Iris pigment epithelial cell (primary cell): ENCODE data around the gene DBN1.

Source experiments
- DNase-seq: peaks from one replicate; pipeline ENCODE4 v3.0.0-alpha.2; 2011; ENCODE audit warnings: low read depth

The DBN1 gene

DNA sequence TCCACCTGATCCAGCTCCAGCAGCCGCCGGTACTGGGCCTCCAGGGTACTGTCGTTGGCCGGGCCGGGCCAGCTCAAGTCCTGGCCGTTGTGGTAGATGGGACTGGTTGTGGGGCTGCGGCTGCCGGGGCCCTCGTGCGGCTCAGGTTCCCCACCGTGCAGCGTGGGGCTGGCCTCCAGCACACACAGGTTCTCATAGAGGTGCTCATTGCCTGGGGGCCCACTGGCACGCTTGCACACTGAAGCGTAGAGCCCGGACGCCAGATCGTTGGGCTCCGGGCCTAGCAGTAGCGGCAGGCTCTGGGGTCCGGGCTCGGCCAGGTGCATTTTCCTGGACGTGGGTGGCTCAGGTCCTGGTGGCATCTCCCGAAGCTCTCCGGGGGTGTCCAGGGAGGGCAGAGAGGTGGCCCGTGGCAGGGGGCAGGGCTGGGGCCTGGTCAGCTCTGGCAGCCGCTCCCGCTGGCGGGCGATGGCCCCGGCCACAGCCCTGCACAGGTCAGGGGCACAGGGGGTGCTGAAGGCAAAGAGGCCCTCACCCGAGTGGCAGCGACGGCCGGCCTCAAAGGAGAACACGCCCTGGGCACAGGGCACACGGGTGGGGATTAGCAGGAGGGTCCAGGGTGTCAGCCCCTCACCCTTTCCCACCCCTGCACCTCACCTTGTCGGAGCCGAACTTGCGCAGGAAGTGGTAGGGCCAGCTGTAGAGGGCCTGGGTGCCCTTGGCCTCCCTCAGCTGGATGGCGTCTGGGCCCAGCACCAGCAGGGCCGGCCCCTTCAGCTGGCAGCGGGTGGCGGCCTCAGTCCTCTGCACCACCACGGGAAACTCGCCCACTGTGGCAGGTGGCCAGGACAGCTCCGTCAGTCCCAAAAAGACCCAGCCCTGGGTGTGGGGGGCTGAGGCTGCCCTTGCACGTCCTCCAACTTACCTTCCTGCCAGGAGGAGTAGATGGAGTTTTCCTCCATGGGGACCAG is 30.9 kb upstream of the DBN1 start:
- DNase-seq, result no peak

DNA sequence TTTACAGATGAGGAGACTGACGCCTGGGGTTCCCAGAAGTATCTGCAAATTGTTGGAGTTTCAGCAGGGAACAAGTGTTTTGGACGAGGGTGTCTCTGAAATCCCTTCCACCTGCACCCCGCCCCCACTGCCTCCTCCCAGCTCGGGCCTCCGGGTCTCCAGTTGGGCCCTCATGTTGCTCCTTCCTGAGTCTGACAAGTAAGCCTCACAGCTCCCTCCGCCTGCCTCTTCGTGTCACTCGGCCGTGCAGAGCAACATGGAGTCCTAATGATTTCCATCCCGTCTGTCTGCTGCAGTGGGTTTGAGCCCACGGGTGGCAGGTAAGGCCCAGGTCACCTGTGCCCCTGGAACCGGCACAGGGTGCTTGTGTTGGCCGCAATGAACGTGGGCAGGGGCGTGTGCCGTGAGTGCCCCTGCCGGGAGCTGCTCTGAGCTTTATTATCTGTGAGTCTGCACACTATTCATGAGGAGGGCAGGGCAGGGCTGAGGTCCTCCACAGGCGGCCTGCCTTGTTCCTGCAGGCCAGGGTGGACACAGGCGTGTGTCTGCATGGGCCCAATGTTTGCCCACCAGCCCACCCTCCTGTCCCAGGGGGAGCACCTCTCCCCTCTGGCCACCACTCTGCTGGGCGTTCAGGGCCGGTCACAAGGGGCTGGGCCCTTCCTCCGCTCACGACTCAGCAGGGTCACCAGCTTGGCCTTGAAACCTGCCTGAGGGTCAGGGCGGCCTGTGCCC is 30.1 kb upstream of the DBN1 start:
- no peak for DNase-seq

DNA sequence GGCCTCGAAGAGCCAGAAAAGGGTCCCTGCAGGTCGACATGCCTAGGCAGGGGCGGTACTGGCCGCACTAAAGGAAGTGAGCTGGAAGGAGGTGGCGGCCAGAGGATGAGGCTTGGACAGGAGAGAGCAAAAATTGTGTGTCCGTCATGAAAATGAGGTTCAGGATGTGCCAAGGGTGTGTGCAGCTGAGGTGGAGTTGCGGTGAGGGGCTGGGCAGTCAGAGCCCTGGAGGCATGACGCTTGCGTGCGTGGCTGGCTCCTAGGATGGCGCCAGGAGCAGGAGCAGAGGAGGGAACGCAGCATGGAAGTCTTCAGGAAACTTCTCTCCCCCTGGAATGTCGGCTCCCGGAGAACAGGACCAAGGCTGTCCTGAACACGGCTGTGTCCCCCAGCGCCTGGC is 29.5 kb upstream of the DBN1 start:
- DNase-seq, result no peak

DNA sequence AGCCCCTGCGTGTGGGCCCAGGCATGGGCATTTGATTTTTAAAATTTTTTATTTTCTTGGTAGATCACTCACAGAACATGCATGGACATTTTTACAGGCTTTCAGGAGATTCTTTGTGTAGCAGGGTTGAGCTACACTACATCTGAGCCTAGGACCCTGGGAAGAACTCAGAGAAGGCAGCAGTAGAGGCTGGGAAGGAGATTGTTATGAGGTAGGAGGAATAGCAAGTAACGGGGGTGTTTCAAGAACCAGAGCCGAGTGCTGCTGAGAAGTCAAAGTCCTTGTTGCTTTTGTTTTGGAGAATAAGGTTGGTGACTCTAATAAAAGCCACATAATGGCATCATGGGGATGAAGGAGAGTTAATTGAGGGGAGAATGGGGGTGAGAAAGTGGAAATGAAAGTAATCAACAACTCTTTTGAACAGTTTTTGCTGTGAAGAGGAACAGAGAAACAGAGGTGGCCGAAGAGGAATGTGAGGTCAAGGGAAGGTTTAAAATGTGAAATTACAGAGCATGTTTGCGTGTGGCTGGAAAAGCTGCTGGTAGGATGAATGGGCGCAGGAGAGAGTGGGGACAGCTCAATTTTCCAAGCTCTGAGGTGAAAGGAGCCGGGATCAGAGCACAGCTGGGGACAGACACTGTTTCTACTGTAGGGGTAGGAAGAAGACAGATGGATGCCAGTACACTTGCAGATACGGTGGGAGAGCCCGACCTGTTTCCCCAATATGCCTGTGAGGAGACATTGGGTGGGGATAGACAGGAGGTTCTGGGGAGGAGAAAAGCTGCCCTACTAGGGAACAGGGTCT is 28.6 kb upstream of the DBN1 start:
- DNase-seq, result no peak

- DNase-seq, result peak; percentile 81
Measured at GRCh38 chr5:177500685-177501522, 27.5 kb upstream of the DBN1 start.

- no peak for DNase-seq
Measured at GRCh38 chr5:177499842-177500241, 26.4 kb upstream of the DBN1 start.

DNA sequence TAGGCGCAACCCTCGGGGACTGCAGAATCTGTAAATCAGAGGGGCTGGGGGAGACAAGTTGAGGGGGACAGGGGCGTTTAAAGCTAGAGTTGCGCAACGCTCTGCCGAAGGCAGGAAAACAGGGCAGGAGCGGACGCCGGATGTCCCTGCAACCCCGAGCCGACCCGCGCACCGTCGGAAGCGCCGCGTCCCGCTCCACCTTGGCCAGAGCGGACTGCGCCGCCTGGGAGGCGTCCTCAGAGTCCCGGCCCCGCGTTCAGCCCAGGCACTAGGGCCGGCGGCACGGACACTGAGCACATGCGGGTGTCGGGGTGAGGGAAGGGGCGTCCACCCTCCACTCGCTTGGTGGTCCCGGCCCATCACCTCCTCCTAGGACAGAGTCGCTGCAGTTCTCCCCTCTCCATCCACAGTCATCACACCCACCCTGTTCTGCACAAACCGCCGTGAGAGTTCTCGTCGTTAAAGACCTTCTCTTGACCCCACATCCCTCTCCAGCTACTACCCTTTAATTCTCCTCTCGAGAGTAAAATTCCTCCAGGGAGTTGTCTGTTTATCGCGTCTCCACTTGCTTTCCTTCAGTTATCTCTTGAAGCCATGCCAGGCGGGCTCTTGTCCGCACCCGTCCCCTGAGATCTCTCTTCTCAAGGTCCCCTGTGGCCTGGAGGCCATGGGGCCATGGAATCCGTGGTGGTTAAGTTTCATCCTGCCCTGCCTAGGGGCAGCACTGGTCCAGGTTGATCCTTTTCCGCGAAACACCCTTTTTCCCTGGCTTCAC is 24.8 kb upstream of the DBN1 start:
- peak; percentile 43 for DNase-seq

DNA sequence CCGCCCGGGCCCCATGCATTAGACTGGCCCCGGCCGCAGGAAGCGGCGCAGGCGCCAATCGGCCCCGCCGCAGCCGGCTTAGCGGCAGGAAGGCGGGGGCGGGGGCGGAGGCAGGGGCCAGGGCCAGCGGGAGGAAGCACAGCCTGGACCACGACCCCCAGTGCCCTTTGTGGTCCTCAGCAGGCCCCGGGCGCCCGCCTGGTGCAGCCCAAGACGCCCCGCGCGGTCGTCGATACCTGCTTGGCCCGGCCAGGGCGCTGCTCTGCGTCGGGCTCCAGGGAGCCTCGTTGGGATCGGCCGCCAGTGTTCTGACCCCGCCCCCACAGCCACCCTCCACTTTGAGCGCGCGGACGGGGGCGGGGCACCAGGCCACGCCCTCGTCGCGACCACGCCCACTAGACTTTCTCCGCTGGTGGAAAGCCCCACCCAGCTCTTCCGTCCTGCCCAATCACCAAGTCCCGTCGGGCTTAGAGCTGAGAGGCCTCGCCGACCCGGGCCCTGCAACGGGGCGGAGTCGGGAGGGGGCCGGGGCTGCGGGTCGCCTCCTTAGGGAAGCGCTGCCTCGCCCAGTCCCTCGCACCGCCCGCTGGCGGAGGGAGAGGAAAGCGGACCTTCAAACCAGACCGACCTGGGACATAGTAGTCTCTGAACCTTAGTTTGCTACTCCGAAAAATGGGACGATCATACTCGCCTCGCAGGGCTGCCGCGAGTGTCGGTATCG is 24.0 kb upstream of the DBN1 start, which contains the start of gene PDLIM7:
Gene PDLIM7, minus strand, starts transcription at position 313 of the 721 bp plus-strand sequence. CDS start 1,092 bp downstream, outside the sequence.
- peak; percentile 98 for DNase-seq

DNA sequence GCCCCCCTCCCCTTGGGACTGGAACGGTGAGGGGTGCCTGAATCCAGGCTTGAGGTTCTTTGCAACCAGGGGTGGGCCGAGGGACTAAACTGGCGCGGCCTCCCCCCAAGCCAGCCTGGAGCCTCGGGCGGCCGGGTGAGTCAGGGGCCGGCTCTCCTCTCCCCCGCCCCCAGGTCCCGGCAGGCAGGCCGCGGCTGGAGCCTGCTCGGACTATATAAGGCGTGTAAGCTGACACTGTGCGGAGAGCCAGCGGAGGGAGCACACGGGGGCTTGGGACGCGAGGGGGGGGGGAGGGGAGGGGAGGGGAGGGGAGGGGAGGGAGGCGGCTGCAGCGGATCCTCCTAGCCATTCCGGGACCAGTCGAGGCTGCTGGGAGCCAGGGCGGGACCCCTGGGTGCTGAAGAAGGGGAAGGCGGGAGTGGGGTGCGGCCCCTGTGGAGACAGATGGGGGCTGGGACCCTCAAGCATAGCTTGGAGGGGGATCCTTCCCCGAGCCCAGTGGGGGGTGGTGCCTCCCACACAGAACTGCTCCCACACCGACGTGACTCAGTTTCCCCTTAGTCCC is 23.4 kb upstream of the DBN1 start:
- peak; percentile 96 for DNase-seq

GRCh38 chr5:177496070-177496726 is 22.8 kb upstream of the DBN1 start:
- peak; percentile 82 for DNase-seq

GRCh38 chr5:177495243-177496060 is 22.0 kb upstream of the DBN1 start:
- peak; percentile 94 for DNase-seq

- DNase-seq, result peak; percentile 94
Measured at GRCh38 chr5:177494346-177495195, 21.1 kb upstream of the DBN1 start.

GRCh38 chr5:177493795-177494345 is 20.4 kb upstream of the DBN1 start:
- DNase-seq, result no peak

- no peak for DNase-seq
Measured at GRCh38 chr5:177492841-177493240, 19.4 kb upstream of the DBN1 start.

DNA sequence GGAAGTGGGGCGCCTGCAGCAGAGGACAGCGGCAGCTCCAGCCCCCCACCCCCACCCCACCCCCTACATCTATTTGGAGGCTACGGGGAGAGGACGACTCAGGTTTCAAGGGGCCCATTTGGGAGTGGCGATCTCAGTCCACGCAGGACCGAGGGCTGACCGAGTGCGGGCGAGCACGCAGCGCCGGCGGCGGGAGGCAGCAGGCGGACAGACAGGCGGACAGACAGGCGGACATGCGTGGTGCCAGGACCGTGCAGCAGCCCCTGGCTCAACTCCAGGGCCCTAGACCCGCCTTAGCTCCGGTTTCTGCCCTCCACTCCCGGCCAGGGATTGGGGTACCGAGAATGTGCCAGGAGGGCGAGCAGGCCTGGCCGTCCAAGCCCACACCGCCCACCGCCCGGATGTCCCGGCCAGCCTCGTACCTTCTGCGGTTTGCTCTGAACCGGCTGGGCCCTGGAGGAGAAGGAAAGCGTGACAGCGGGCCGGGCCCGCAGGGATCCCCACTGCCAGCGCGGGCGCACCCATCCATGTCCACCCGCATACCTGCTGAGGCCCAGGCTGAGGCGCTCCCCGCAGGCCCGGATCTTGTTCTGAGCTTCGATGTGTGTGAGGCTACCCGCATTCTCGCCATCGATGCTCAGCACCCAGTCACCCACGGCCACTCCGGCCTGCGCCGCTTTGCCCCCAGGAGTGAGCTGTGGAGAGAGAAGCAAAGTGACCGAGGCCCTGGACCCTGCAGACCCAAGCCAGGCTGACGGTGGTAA is 18.7 kb upstream of the DBN1 start:
- no peak for DNase-seq

DNA sequence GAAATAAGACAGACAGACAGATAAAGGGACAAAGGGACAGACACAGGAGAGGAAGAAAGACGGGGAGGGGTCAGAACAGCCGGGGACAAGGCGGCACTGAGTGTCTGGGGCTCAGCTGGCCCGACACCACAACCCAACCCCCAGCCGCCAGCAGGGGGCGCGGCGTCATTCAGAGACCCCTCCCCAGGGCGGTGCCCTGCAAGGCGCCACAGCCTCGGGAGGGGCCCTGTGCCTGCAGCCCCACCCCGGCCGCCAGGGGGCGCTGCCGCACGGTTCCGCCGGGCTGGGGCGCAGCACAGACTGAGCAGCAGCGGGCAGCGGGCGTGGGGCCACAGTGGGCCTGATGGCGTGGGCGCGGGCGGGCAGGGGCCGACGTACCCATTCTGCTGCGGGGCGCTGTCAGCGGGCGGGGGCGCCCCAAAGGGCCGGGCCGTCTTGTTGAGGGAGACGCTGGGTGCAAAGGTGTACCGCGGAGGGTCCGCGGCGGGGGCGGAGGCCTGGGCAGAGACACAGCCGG is 18.1 kb upstream of the DBN1 start:
- no peak for DNase-seq
